ENCODE data around the gene SGPP1.

DNA sequence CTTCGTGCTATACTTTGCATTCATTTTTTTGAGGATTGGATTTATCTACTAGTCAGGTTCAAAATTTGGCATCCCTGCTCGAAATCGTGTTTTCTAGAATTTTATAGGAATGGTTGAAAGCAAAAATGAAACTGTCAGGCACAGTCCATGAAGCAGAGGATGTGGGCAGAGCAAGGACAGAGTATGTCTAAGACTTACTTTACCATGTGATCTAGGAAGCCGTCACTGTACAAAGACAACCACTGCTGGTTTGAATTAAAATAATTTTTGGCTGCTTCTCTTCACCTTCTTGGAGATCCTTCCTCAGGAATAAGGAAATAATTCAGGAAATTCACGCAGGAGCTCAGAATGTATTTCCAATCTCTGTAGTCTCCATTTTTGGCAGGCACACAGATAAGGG is 31.6 kb upstream of the SGPP1 start:
- TF ChIP-seq, protein P1, sequence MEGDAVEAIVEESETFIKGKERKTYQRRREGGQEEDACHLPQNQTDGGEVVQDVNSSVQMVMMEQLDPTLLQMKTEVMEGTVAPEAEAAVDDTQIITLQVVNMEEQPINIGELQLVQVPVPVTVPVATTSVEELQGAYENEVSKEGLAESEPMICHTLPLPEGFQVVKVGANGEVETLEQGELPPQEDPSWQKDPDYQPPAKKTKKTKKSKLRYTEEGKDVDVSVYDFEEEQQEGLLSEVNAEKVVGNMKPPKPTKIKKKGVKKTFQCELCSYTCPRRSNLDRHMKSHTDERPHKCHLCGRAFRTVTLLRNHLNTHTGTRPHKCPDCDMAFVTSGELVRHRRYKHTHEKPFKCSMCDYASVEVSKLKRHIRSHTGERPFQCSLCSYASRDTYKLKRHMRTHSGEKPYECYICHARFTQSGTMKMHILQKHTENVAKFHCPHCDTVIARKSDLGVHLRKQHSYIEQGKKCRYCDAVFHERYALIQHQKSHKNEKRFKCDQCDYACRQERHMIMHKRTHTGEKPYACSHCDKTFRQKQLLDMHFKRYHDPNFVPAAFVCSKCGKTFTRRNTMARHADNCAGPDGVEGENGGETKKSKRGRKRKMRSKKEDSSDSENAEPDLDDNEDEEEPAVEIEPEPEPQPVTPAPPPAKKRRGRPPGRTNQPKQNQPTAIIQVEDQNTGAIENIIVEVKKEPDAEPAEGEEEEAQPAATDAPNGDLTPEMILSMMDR (IDR thresholded peaks at IDR 0.05; ENCODE audit: insufficient read depth, low read length), result no peak
- TF ChIP-seq POLR2AphosphoS5 (IDR thresholded peaks at IDR 0.05; ENCODE audit: low read depth), result no peak

Data from HL-60 (cell line).